CD4-positive, alpha-beta T cell treated with Interleukin-1 beta for 1 hour (primary cell): ENCODE results near the gene KCNK13.
"Not testable (repeated sequence)": the region's sequence is repeated elsewhere in the genome, so short reads cannot be mapped to it uniquely, and the experiment has no call there.

Experiments
- DNase-seq, 2 donors: peaks; one replicate each; pipeline ENCODE4 v3.0.0-alpha.2; 2020 to 2022

Gene KCNK13

GRCh38 chr14:90061685-90062126 is at the start of gene KCNK13:
TSS of gene KCNK13 (plus strand) at chr14:90061994. CDS start at chr14:90062206, 212 bp downstream.
- DNase-seq = peak in 1 of 2 donors; percentile 24

- DNase-seq = no peak
Observed at GRCh38 chr14:90017371-90017770, 44.4 kb upstream of the KCNK13 start.

- DNase-seq = no peak
Observed at GRCh38 chr14:90019824-90020523, 41.8 kb upstream of the KCNK13 start.

- no peak for DNase-seq
Observed at GRCh38 chr14:90023176-90023896, 38.5 kb upstream of the KCNK13 start.

- no peak for DNase-seq
Observed at GRCh38 chr14:90024910-90025309, 36.9 kb upstream of the KCNK13 start.

- not testable (repeated sequence) for DNase-seq
Observed at GRCh38 chr14:90026608-90027007, 35.2 kb upstream of the KCNK13 start.

- no peak for DNase-seq
Observed at GRCh38 chr14:90027842-90028241, 34.0 kb upstream of the KCNK13 start.

GRCh38 chr14:90034156-90034555 is 27.6 kb upstream of the KCNK13 start:
- DNase-seq = no peak

- DNase-seq = no peak
Observed at GRCh38 chr14:90034835-90035525, 26.8 kb upstream of the KCNK13 start.

- no peak for DNase-seq
Observed at GRCh38 chr14:90039253-90040010, 22.4 kb upstream of the KCNK13 start.

GRCh38 chr14:90040411-90040810 is 21.4 kb upstream of the KCNK13 start:
- no peak for DNase-seq

GRCh38 chr14:90042496-90043252 is 19.1 kb upstream of the KCNK13 start:
- no peak for DNase-seq

- no peak for DNase-seq
Observed at GRCh38 chr14:90045616-90046015, 16.2 kb upstream of the KCNK13 start.

GRCh38 chr14:90049390-90049789 is 12.4 kb upstream of the KCNK13 start:
- DNase-seq = no peak

GRCh38 chr14:90050271-90050670 is 11.5 kb upstream of the KCNK13 start:
- DNase-seq = no peak

- no peak for DNase-seq
Observed at GRCh38 chr14:90053044-90053443, 8.8 kb upstream of the KCNK13 start.

- DNase-seq = no peak
Observed at GRCh38 chr14:90054803-90055202, 7.0 kb upstream of the KCNK13 start.

GRCh38 chr14:90056826-90057225 is 5.0 kb upstream of the KCNK13 start:
- DNase-seq = no peak

- no peak for DNase-seq
Observed at GRCh38 chr14:90058876-90059458, 2.8 kb upstream of the KCNK13 start.

- peak; percentile 23 to 27 for DNase-seq
Observed at GRCh38 chr14:90060312-90060964, 1.4 kb upstream of the KCNK13 start.
